HG02970 (cell line): ENCODE results near the gene GOLGA6L7.
"Not testable (repeated sequence)": the region's sequence is repeated elsewhere in the genome, so short reads cannot be mapped to it uniquely, and the experiment has no call there.

Source experiments
- ATAC-seq: cut with Tn5 transposase; IDR thresholded peaks from one replicate; pipeline ENCODE4 v1.9.1; 2021; ENCODE audit warnings: mild to moderate bottlenecking, moderate library complexity, moderate number of reproducible peaks; ENCODE audit not compliant: unreplicated experiment, low FRiP score

Gene GOLGA6L7

GRCh38 chr15:28885128-28885629 is 36.7 kb upstream of the GOLGA6L7 start:
- ATAC-seq: no peak

- ATAC-seq: no peak
Observed at GRCh38 chr15:28884151-28884940, 35.9 kb upstream of the GOLGA6L7 start.

- ATAC-seq: no peak
Observed at GRCh38 chr15:28881600-28881999, 33.2 kb upstream of the GOLGA6L7 start.

- ATAC-seq: no peak
Observed at GRCh38 chr15:28881170-28881569, 32.7 kb upstream of the GOLGA6L7 start.

- ATAC-seq: no peak
Observed at GRCh38 chr15:28880680-28881079, 32.2 kb upstream of the GOLGA6L7 start.

- ATAC-seq: no peak
Observed at GRCh38 chr15:28879551-28879950, 31.1 kb upstream of the GOLGA6L7 start.

GRCh38 chr15:28878209-28878608 is 29.8 kb upstream of the GOLGA6L7 start:
- ATAC-seq: no peak

GRCh38 chr15:28876845-28877185 is 28.4 kb upstream of the GOLGA6L7 start:
- ATAC-seq: no peak

- no peak for ATAC-seq
Observed at GRCh38 chr15:28876131-28876844, 27.8 kb upstream of the GOLGA6L7 start.

- ATAC-seq: no peak
Observed at GRCh38 chr15:28875461-28876000, 27.1 kb upstream of the GOLGA6L7 start.

- ATAC-seq: no peak
Observed at GRCh38 chr15:28873585-28874190, 25.2 kb upstream of the GOLGA6L7 start.

- ATAC-seq: no peak
Observed at GRCh38 chr15:28873006-28873405, 24.6 kb upstream of the GOLGA6L7 start.

GRCh38 chr15:28871168-28871567 is 22.7 kb upstream of the GOLGA6L7 start:
- no peak for ATAC-seq

- no peak for ATAC-seq
Observed at GRCh38 chr15:28868744-28869345, 20.4 kb upstream of the GOLGA6L7 start.

GRCh38 chr15:28861589-28862293 is 13.3 kb upstream of the GOLGA6L7 start:
- ATAC-seq: not testable (repeated sequence)

- ATAC-seq: no peak
Observed at GRCh38 chr15:28861031-28861534, 12.6 kb upstream of the GOLGA6L7 start.

GRCh38 chr15:28854578-28854977 is 6.1 kb upstream of the GOLGA6L7 start:
- not testable (repeated sequence) for ATAC-seq

GRCh38 chr15:28853654-28854053 is 5.2 kb upstream of the GOLGA6L7 start:
- not testable (repeated sequence) for ATAC-seq

- not testable (repeated sequence) for ATAC-seq
Observed at GRCh38 chr15:28849766-28850165, 1.3 kb upstream of the GOLGA6L7 start.

- not testable (repeated sequence) for ATAC-seq
Observed at GRCh38 chr15:28849271-28849670, 827 bp upstream of the GOLGA6L7 start.
